T-helper 1 cell treated with Interleukin-12 subunit alpha and Interleukin-12 subunit beta and Interleukin-4 antibody, amounts not matched to agents 30 ng/mL and 1 ng/mL, for 36 hours (primary cell): Measurements from ENCODE around the gene FLT3. TPM values are rescaled to one million over a fixed set of nuclear protein-coding genes. Genes with fewer than 3 reads are reported as not detected.
"Not testable (repeated sequence)": the region's sequence is repeated elsewhere in the genome, so short reads cannot be mapped to it uniquely, and the experiment has no call there.

Experiments used
- intact Hi-C: fragments of 100-400 bp; cut with micrococcal nuclease; formaldehyde crosslinking; loops from one replicate; pipeline ENCODE4 v1.15.1; 2024
- total RNA-seq: library from RNA; stranded (reverse); gene quantifications from 2 replicates; pipeline ENCODE4 v1.2.3, GENCODE V29; 2022

The FLT3 gene
- total RNA-seq, 1 donor from 2014 or later: not detected

- intact Hi-C loops: loop anchor here (2.0 kb wide), 1 partner anchor 37 kb away; the partner anchor contains the start of gene PAN3
Observed at GRCh38 chr13:28101886-28102285, 1.5 kb upstream of the FLT3 start.

GRCh38 chr13:28099396-28100149, 803 bp downstream of the FLT3 start:
- intact Hi-C loops: loop anchor here (2.0 kb wide), 1 partner anchor 39 kb away; the partner anchor contains the start of gene PAN3

GRCh38 chr13:28097503-28097902, 2.9 kb downstream of the FLT3 start:
- intact Hi-C loops: no loop called here

- intact Hi-C loops: no loop called here
Observed at GRCh38 chr13:28094306-28094705, 6.1 kb downstream of the FLT3 start.

- intact Hi-C loops: no loop called here
Observed at GRCh38 chr13:28093881-28094280, 6.5 kb downstream of the FLT3 start.

- intact Hi-C loops: no loop called here
Observed at GRCh38 chr13:28092431-28092830, 7.9 kb downstream of the FLT3 start.

- intact Hi-C loops: no loop called here
Observed at GRCh38 chr13:28089065-28089464, 11.3 kb downstream of the FLT3 start.

GRCh38 chr13:28077820-28078219, 22.6 kb downstream of the FLT3 start:
- intact Hi-C loops: not testable (repeated sequence)

GRCh38 chr13:28077231-28077630, 23.1 kb downstream of the FLT3 start:
- intact Hi-C loops: no loop called here

- intact Hi-C loops: no loop called here
Observed at GRCh38 chr13:28071424-28071823, 29.0 kb downstream of the FLT3 start.

- intact Hi-C loops: loop anchor here (5.0 kb wide), 1 partner anchor 200 kb away; no protein-coding TSS in a partner anchor
Observed at GRCh38 chr13:28067491-28067890, 32.9 kb downstream of the FLT3 start.

GRCh38 chr13:28058866-28059613, 41.3 kb downstream of the FLT3 start:
- intact Hi-C loops: loop anchor here (1.0 to 2.0 kb wide), 3 partner anchors 80 to 738 kb away; no protein-coding TSS in a partner anchor

GRCh38 chr13:28056970-28057712, 43.2 kb downstream of the FLT3 start:
- intact Hi-C loops: no loop called here

- intact Hi-C loops: no loop called here
Observed at GRCh38 chr13:28056426-28056825, 44.0 kb downstream of the FLT3 start.

- intact Hi-C loops: no loop called here
Observed at GRCh38 chr13:28055357-28055756, 45.0 kb downstream of the FLT3 start.

- intact Hi-C loops: no loop called here
Observed at GRCh38 chr13:28052945-28053344, 47.4 kb downstream of the FLT3 start.

GRCh38 chr13:28049880-28050875, 50.2 kb downstream of the FLT3 start:
- intact Hi-C loops: no loop called here

GRCh38 chr13:28049215-28049614, 51.2 kb downstream of the FLT3 start:
- intact Hi-C loops: no loop called here

- intact Hi-C loops: no loop called here
Observed at GRCh38 chr13:28048768-28049167, 51.6 kb downstream of the FLT3 start.

- intact Hi-C loops: no loop called here
Observed at GRCh38 chr13:28047757-28048388, 52.5 kb downstream of the FLT3 start.
